GM19328 (cell line): ENCODE data around the gene DNAJC6.

Experiments used
- ATAC-seq: cut with Tn5 transposase; IDR thresholded peaks from one replicate; pipeline ENCODE4 v1.9.1; 2021; ENCODE audit warnings: mild to moderate bottlenecking, moderate library complexity; ENCODE audit not compliant: unreplicated experiment

Gene DNAJC6

GRCh38 chr1:65399003-65399402 lies 89.7 kb downstream of the DNAJC6 start:
- ATAC-seq = no peak

- ATAC-seq = no peak
Observed at GRCh38 chr1:65401612-65402011, 92.3 kb downstream of the DNAJC6 start.

- no peak for ATAC-seq
Observed at GRCh38 chr1:65404941-65405340, 95.6 kb downstream of the DNAJC6 start.

- ATAC-seq = no peak
Observed at GRCh38 chr1:65407877-65408276, 98.5 kb downstream of the DNAJC6 start.

- no peak for ATAC-seq
Observed at GRCh38 chr1:65409314-65409713, 100.0 kb downstream of the DNAJC6 start.

- no peak for ATAC-seq
Observed at GRCh38 chr1:65409816-65410326, 100.5 kb downstream of the DNAJC6 start.

- no peak for ATAC-seq
Observed at GRCh38 chr1:65412256-65412983, 103.1 kb downstream of the DNAJC6 start.

GRCh38 chr1:65412984-65413375 lies 103.6 kb downstream of the DNAJC6 start:
- ATAC-seq = no peak

GRCh38 chr1:65414538-65414937 lies 105.2 kb downstream of the DNAJC6 start:
- ATAC-seq = no peak

GRCh38 chr1:65416767-65417166 lies 107.4 kb downstream of the DNAJC6 start:
- ATAC-seq = no peak

- ATAC-seq = no peak
Observed at GRCh38 chr1:65417729-65418128, 108.4 kb downstream of the DNAJC6 start.

- ATAC-seq = no peak
Observed at GRCh38 chr1:65418522-65419185, 109.3 kb downstream of the DNAJC6 start.

- ATAC-seq = peak; percentile 94
Observed at GRCh38 chr1:65419681-65420589, 110.6 kb downstream of the DNAJC6 start.

- no peak for ATAC-seq
Observed at GRCh38 chr1:65420590-65421350, 111.4 kb downstream of the DNAJC6 start, which contains the start of the genes LEPR and LEPROT. LEPR (plus strand) TSS chr1:65420668; CDS start chr1:65565566, 144,898 bp downstream. LEPROT (plus strand) TSS chr1:65420668; CDS start chr1:65420725, 57 bp downstream.

GRCh38 chr1:65421351-65422025 lies 112.1 kb downstream of the DNAJC6 start:
- no peak for ATAC-seq

- no peak for ATAC-seq
Observed at GRCh38 chr1:65422241-65423203, 113.2 kb downstream of the DNAJC6 start.

GRCh38 chr1:65423884-65424572 lies 114.7 kb downstream of the DNAJC6 start:
- ATAC-seq = no peak

- no peak for ATAC-seq
Observed at GRCh38 chr1:65424573-65424889, 115.2 kb downstream of the DNAJC6 start.
